Uterus (tissue), 4 donors: Measurements from ENCODE around the gene AUNIP. TPM values are rescaled to one million over a fixed set of nuclear protein-coding genes. Genes with fewer than 3 reads are reported as not detected.
A peak's percentile ranks its signal among the peaks of the same experiment; 100 is the strongest.

Source experiments
- DNase-seq, 2 donors: peaks; one replicate each; pipeline ENCODE4 v3.0.0-alpha.2; 2019 to 2020
- H3K27ac ChIP-seq, 2 donors: fragments of 200-600 bp; sonication (generic); 1 replicate in 1 of 2; 2 replicates in 1 of 2; pipeline ENCODE4 v1.5.1; 2016 to 2018
- H3K27me3 ChIP-seq, 2 donors: fragments of 200-600 bp; sonication (generic); one replicate each; pipeline ENCODE4 v1.5.1; 2018 to 2019; ENCODE audit warnings: control low read depth in 1 of 2
- H3K36me3 ChIP-seq, 2 donors: fragments of 200-600 bp; sonication (generic); one replicate each; pipeline ENCODE4 v1.5.1; 2019; ENCODE audit warnings: control low read depth in 1 of 2
- H3K4me1 ChIP-seq, 2 donors: fragments of 200-600 bp; sonication (generic); one replicate each; pipeline ENCODE4 v1.5.1; 2018 to 2019; ENCODE audit warnings: control low read depth in 1 of 2
- H3K4me3 ChIP-seq, 2 donors: fragments of 200-600 bp; sonication (generic); 1 replicate in 1 of 2; 2 replicates in 1 of 2; pipeline ENCODE4 v1.5.1; 2018 to 2019; ENCODE audit warnings: mild to moderate bottlenecking in 1 of 2
- H3K9me3 ChIP-seq, 2 donors: fragments of 200-600 bp; sonication (generic); one replicate each; pipeline ENCODE4 v1.5.1; 2019; ENCODE audit warnings: control low read depth in 1 of 2
- POLR2A ChIP-seq, 2 donors: fragments of 450-650 bp; IDR thresholded peaks; one replicate each; pipeline ENCODE4 v1.6.1; 2016; ENCODE audit warnings: antibody characterized with exemption in 2 of 2, mild to moderate bottlenecking in 1 of 2, moderate library complexity in 1 of 2
- intact Hi-C: fragments of 100-400 bp; cut with DNase I; formaldehyde crosslinking; loops from one replicate; pipeline ENCODE4 v1.15.1; 2023; ENCODE audit warnings: low total_unique reads
- total RNA-seq, 4 donors: library from RNA; depleted of rRNA in 3 of 4; stranded (reverse); fragments of >200 nt in 3 of 4; gene quantifications; one replicate each; pipeline versions ENCODE4 v1.1.0 to v1.2.4, GENCODE V29; 2014 to 2023
- TF ChIP-seq, protein P1 (sequence below), 4 experiments: fragments of 200-600 bp in 2 of 4; fragments of 450-650 bp in 2 of 4; sonication (generic) in 2 of 4; IDR thresholded peaks; one replicate each; pipeline ENCODE4 v1.5.1; 2016 to 2019; ENCODE audit warnings: antibody characterized with exemption in 4 of 4, mild to moderate bottlenecking in 2 of 4, moderate library complexity in 1 of 4
- donor health status: DM: yes; HTN: yes; CAD: no.

Gene AUNIP
- total RNA-seq, 4 donors from 2014 or later: 1.1 TPM; not detected in 3

DNA sequence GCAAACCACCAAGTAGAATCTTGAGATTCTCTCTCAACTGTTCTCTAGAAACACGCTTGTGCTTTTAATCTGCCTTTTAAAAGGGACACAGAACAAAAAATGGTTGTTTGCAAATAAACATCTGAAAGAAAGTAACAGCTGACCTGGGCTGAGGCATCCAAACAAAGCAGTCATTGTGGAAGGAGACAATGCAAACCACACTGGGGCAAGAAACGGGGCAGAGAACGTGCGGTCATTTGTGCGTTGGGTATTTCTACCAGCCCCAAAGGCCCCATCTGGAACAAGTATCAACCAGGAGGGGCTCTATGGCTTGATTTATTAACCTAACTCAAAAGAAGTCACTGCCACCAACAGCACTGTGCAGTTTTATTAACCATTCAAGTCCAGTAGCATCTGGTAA is 41.0 kb upstream of the AUNIP start:
- DNase-seq: no peak
- no peaks in the 10 kb centered on the region for H3K36me3 ChIP-seq
- TF ChIP-seq POLR2A (IDR thresholded peaks at IDR 0.05): no peak
- TF ChIP-seq, protein P1, sequence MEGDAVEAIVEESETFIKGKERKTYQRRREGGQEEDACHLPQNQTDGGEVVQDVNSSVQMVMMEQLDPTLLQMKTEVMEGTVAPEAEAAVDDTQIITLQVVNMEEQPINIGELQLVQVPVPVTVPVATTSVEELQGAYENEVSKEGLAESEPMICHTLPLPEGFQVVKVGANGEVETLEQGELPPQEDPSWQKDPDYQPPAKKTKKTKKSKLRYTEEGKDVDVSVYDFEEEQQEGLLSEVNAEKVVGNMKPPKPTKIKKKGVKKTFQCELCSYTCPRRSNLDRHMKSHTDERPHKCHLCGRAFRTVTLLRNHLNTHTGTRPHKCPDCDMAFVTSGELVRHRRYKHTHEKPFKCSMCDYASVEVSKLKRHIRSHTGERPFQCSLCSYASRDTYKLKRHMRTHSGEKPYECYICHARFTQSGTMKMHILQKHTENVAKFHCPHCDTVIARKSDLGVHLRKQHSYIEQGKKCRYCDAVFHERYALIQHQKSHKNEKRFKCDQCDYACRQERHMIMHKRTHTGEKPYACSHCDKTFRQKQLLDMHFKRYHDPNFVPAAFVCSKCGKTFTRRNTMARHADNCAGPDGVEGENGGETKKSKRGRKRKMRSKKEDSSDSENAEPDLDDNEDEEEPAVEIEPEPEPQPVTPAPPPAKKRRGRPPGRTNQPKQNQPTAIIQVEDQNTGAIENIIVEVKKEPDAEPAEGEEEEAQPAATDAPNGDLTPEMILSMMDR (IDR thresholded peaks at IDR 0.05): no peak
- H3K4me1 ChIP-seq: peaks cover 0 to 10% of the 10 kb centered on the region in 2 donors
- intact Hi-C loops: no loop called here
- H3K27ac ChIP-seq: no peak overlapping the region
- no peaks in the 10 kb centered on the region for H3K27me3 ChIP-seq
- no peak overlapping the region for H3K4me3 ChIP-seq
- no peaks in the 10 kb centered on the region for H3K9me3 ChIP-seq

DNA sequence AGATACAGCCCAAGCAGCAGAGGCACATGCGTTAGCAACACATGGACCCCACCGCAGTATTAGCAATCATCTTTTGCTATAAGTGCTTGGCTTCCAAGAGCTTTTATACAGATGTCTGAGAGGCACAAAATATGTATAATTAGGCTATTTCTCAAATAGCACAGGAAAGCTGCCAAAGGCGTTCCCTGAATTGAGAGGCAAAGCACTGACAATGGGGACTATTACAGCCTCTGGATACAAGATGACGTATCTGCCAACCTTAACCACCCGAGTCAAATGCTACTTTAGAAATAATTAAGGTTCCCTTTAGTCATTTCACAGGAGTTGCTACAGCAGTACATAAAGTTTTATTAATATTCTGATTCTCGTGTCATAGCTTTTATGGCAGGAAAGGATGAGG is 40.5 kb upstream of the AUNIP start:
- TF ChIP-seq POLR2A (IDR thresholded peaks at IDR 0.05): no peak
- TF ChIP-seq, protein P1 (IDR thresholded peaks at IDR 0.05): no peak
- no peak for DNase-seq
- intact Hi-C loops: no loop called here
- Histone ChIP-seq H3K36me3 (no peaks in the 10 kb centered on the region), H3K27ac (no peak overlapping the region), H3K4me1 (peaks cover 0 to 10% of the 10 kb centered on the region in 2 donors), H3K4me3 (no peak overlapping the region), H3K9me3 (no peaks in the 10 kb centered on the region), H3K27me3 (no peaks in the 10 kb centered on the region)

DNA sequence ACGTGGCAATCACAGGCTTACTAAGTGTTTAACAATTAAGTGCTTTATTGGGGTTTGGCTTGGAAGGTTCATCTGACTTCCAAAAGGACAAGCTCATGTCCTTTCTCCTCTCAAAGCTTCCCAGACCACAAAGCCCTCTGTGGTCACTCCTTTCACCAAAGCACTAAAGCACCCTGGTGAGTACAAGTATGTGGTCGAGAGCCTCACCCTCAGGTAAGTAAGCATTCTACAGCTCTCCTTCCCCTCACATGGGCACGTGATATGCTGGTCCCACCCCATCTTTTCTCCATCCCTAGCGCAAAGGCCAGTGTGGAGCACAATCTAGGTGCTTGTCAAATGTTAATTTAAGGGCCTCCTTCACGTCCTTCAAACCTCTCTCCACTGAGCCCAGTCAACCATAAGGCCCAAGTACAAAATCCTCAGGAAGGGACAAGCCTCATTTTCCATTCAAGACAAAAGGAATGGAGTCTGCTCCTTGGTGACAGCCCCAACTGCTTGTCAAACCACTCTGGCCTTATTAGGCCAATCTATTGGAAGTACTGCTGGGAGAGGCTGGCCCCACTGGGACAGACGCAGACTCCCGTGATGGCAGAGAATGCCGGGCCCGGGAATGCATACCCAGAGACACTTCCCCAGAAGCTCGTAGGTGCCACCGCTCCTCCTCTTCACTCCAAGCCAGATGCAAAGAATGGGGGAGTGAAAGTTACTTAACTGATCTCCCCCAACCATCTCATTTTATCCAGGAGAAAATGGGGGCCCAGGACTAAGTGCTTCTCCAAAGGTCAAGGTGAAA is 39.2 kb upstream of the AUNIP start:
- Histone ChIP-seq H3K27me3 (no peaks in the 10 kb centered on the region), H3K4me1 (no peaks in the 10 kb centered on the region), H3K36me3 (no peaks in the 10 kb centered on the region), H3K9me3 (no peaks in the 10 kb centered on the region), H3K4me3 (no peak overlapping the region), H3K27ac (no peak overlapping the region)
- intact Hi-C loops: no loop called here
- TF ChIP-seq, protein P1 (IDR thresholded peaks at IDR 0.05): no peak
- no peak for TF ChIP-seq POLR2A (IDR thresholded peaks at IDR 0.05)
- DNase-seq: no peak

DNA sequence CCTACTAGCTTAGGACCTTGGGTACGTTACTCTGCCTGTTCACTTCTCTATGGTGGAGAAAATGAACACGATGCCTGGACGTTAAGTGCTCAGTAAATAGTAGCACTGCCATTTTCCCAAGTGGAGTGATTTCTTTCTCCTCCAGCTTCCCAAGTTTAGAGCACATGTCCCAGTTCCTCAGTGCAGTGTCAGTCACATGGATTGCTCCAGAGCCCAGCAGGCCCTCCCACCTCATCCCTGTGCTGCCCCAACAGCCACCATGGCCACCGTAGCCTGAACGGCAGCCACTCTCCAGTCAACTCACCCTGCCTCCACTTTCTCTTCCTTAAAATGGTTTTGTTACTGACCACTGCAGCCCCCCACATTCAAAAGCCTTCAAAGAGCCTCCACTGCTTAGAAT is 38.5 kb upstream of the AUNIP start:
- no peak overlapping the region for H3K27ac ChIP-seq
- H3K36me3 ChIP-seq: no peaks in the 10 kb centered on the region
- no peak for DNase-seq
- no peaks in the 10 kb centered on the region for H3K9me3 ChIP-seq
- no peaks in the 10 kb centered on the region for H3K27me3 ChIP-seq
- H3K4me3 ChIP-seq: no peak overlapping the region
- H3K4me1 ChIP-seq: peaks cover 0 to 1% of the 10 kb centered on the region in 2 donors
- TF ChIP-seq, protein P1 (IDR thresholded peaks at IDR 0.05): no peak
- no peak for TF ChIP-seq POLR2A (IDR thresholded peaks at IDR 0.05)
- intact Hi-C loops: no loop called here

DNA sequence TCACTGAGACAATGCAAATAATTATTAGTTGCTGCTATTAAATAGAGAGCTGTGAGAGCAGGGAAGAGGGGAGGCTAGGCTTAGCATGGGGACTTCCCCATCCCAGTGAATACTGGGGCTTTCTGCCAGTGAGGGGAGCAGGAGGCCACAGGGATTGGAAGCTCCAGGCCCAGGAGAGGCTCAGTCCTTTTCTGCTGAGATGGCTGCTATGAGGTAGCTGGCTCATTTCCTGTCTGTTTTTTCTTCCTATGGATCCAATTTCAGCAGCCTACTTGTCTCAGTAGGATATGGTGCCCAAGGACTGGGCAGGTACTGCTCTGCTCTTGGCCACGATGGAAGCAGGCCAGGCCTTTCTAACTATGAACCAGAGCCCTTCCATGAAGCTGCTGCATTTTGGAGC is 37.0 kb upstream of the AUNIP start:
- intact Hi-C loops: no loop called here
- Histone ChIP-seq H3K27ac (peak overlapping the region in 1 of 2 donors; percentile 41), H3K4me1 (peaks cover 0 to 5% of the 10 kb centered on the region in 2 donors), H3K4me3 (no peak overlapping the region), H3K36me3 (no peaks in the 10 kb centered on the region), H3K27me3 (no peaks in the 10 kb centered on the region), H3K9me3 (no peaks in the 10 kb centered on the region)
- TF ChIP-seq, protein P1 (IDR thresholded peaks at IDR 0.05): no peak
- no peak for TF ChIP-seq POLR2A (IDR thresholded peaks at IDR 0.05)
- DNase-seq: no peak
